MM.1S (cell line): ENCODE measurements around the gene TMEM117.

Source experiments
- CTCF ChIP-seq: fragments of 300-600 bp; sonication (generic); IDR thresholded peaks from 2 replicates; pipeline ENCODE4 v1.5.1; 2016; ENCODE audit warnings: antibody characterized with exemption, low read length, mixed read lengths
- EZH2phosphoT487 ChIP-seq: fragments of 300-600 bp; sonication (generic); IDR thresholded peaks from 2 replicates; pipeline ENCODE4 v1.6.1; 2018; ENCODE audit warnings: antibody characterized with exemption, low read length

DNA sequence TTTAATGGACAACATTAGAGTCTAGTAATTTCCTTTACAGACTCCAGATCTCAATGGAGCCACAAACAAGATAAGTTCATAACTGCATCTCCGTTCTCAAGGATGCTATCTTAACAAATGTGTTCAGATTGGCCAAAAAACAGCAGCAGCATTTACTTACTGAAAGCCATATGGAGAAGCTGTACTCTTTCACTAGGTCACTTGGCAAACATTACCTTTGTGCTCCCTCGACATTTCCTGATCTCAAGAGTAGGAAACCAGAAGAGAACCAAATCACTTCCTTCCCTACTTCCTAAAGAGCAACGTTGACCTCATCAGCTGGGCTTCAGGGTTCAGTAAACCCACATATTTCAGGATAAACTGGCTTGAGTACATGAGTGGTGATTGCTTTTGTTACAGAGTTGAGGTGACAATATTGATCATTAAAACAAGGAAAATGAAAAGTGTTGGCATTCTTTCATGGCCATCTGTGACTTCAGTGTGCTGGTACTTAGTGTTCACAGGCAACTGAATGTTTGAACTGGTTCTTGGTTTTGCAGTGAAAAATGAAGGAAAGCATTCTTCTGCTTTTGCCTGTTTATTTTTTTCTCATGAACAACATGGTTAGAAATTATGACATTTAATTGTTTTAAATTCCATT, 449.6 kb downstream of the TMEM117 start:
- TF ChIP-seq CTCF (no peak), EZH2phosphoT487 (no peak)
